ENCODE measurements around the gene POLR1A.

Gene POLR1A

GRCh38 chr2:86065512-86065911 lies 40.2 kb downstream of the POLR1A start:
- no peak for DNase-seq
- Histone ChIP-seq H3K9me3 (ENCODE audit: control insufficient read depth, low read length) (no peaks in the 10 kb centered on the region), H3K4me3 (ENCODE audit: insufficient read depth, low read depth, low read length, poor library complexity, severe bottlenecking) (no peak overlapping the region), H3K27me3 (replicated peaks; ENCODE audit: control insufficient read depth, insufficient read depth, low read length, poor library complexity, severe bottlenecking) (no peaks in the 10 kb centered on the region), H3K36me3 (ENCODE audit: control insufficient read depth, insufficient read depth, low read length) (peaks cover 52% of the 10 kb centered on the region), H3K4me1 (ENCODE audit: control insufficient read depth, insufficient read depth, low read length, poor library complexity, severe bottlenecking) (peaks cover 10% of the 10 kb centered on the region), H3K27ac (ENCODE audit: insufficient read depth, low read length, poor library complexity, severe bottlenecking) (no peak overlapping the region)

GRCh38 chr2:86064006-86064405 lies 41.7 kb downstream of the POLR1A start:
- Histone ChIP-seq H3K27me3 (replicated peaks; ENCODE audit: control insufficient read depth, insufficient read depth, low read length, poor library complexity, severe bottlenecking) (no peaks in the 10 kb centered on the region), H3K4me1 (ENCODE audit: control insufficient read depth, insufficient read depth, low read length, poor library complexity, severe bottlenecking) (peaks cover 10% of the 10 kb centered on the region), H3K36me3 (ENCODE audit: control insufficient read depth, insufficient read depth, low read length) (peaks cover 44% of the 10 kb centered on the region), H3K4me3 (ENCODE audit: insufficient read depth, low read depth, low read length, poor library complexity, severe bottlenecking) (no peak overlapping the region), H3K27ac (ENCODE audit: insufficient read depth, low read length, poor library complexity, severe bottlenecking) (no peak overlapping the region), H3K9me3 (ENCODE audit: control insufficient read depth, low read length) (no peaks in the 10 kb centered on the region)
- DNase-seq, result no peak

- H3K4me1 ChIP-seq (ENCODE audit: control insufficient read depth, insufficient read depth, low read length, poor library complexity, severe bottlenecking), result no peaks in the 10 kb centered on the region
- no peaks in the 10 kb centered on the region for H3K27me3 ChIP-seq (replicated peaks; ENCODE audit: control insufficient read depth, insufficient read depth, low read length, poor library complexity, severe bottlenecking)
- H3K4me3 ChIP-seq (ENCODE audit: insufficient read depth, low read depth, low read length, poor library complexity, severe bottlenecking), result no peak overlapping the region
- H3K27ac ChIP-seq (ENCODE audit: insufficient read depth, low read length, poor library complexity, severe bottlenecking), result no peak overlapping the region
- no peaks in the 10 kb centered on the region for H3K9me3 ChIP-seq (ENCODE audit: control insufficient read depth, low read length)
- DNase-seq, result no peak
- peaks cover 44% of the 10 kb centered on the region for H3K36me3 ChIP-seq (ENCODE audit: control insufficient read depth, insufficient read depth, low read length)
These were observed 43.6 kb downstream of the POLR1A start for GRCh38 chr2:86062043-86062442.

GRCh38 chr2:86056590-86057331 lies 48.9 kb downstream of the POLR1A start:
- H3K27me3 ChIP-seq (replicated peaks; ENCODE audit: control insufficient read depth, insufficient read depth, low read length, poor library complexity, severe bottlenecking), result no peaks in the 10 kb centered on the region
- no peak overlapping the region for H3K27ac ChIP-seq (ENCODE audit: insufficient read depth, low read length, poor library complexity, severe bottlenecking)
- H3K36me3 ChIP-seq (ENCODE audit: control insufficient read depth, insufficient read depth, low read length), result peaks cover 27% of the 10 kb centered on the region
- H3K4me1 ChIP-seq (ENCODE audit: control insufficient read depth, insufficient read depth, low read length, poor library complexity, severe bottlenecking), result no peaks in the 10 kb centered on the region
- H3K9me3 ChIP-seq (ENCODE audit: control insufficient read depth, low read length), result no peaks in the 10 kb centered on the region
- H3K4me3 ChIP-seq (ENCODE audit: insufficient read depth, low read depth, low read length, poor library complexity, severe bottlenecking), result no peak overlapping the region
- DNase-seq, result no peak

- Histone ChIP-seq H3K4me3 (ENCODE audit: insufficient read depth, low read depth, low read length, poor library complexity, severe bottlenecking) (no peak overlapping the region), H3K27me3 (replicated peaks; ENCODE audit: control insufficient read depth, insufficient read depth, low read length, poor library complexity, severe bottlenecking) (no peaks in the 10 kb centered on the region), H3K9me3 (ENCODE audit: control insufficient read depth, low read length) (no peaks in the 10 kb centered on the region), H3K36me3 (ENCODE audit: control insufficient read depth, insufficient read depth, low read length) (peaks cover 27% of the 10 kb centered on the region), H3K4me1 (ENCODE audit: control insufficient read depth, insufficient read depth, low read length, poor library complexity, severe bottlenecking) (no peaks in the 10 kb centered on the region), H3K27ac (ENCODE audit: insufficient read depth, low read length, poor library complexity, severe bottlenecking) (no peak overlapping the region)
- no peak for DNase-seq
These were observed 50.4 kb downstream of the POLR1A start for GRCh38 chr2:86055314-86055713.

GRCh38 chr2:86054535-86055082 lies 51.1 kb downstream of the POLR1A start:
- DNase-seq, result no peak
- H3K4me1 ChIP-seq (ENCODE audit: control insufficient read depth, insufficient read depth, low read length, poor library complexity, severe bottlenecking), result no peaks in the 10 kb centered on the region

GRCh38 chr2:86053166-86053565 lies 52.5 kb downstream of the POLR1A start:
- no peak overlapping the region for H3K4me3 ChIP-seq (ENCODE audit: insufficient read depth, low read depth, low read length, poor library complexity, severe bottlenecking)
- H3K27me3 ChIP-seq (replicated peaks; ENCODE audit: control insufficient read depth, insufficient read depth, low read length, poor library complexity, severe bottlenecking), result no peaks in the 10 kb centered on the region
- H3K4me1 ChIP-seq (ENCODE audit: control insufficient read depth, insufficient read depth, low read length, poor library complexity, severe bottlenecking), result no peaks in the 10 kb centered on the region
- peaks cover 32% of the 10 kb centered on the region for H3K36me3 ChIP-seq (ENCODE audit: control insufficient read depth, insufficient read depth, low read length)
- no peaks in the 10 kb centered on the region for H3K9me3 ChIP-seq (ENCODE audit: control insufficient read depth, low read length)
- DNase-seq, result no peak
- no peak overlapping the region for H3K27ac ChIP-seq (ENCODE audit: insufficient read depth, low read length, poor library complexity, severe bottlenecking)

More at GRCh38 chr2:86054535-86055082, 51.1 kb downstream of the POLR1A start:
- Histone ChIP-seq H3K4me3 (ENCODE audit: insufficient read depth, low read depth, low read length, poor library complexity, severe bottlenecking) (no peak overlapping the region), H3K9me3 (ENCODE audit: control insufficient read depth, low read length) (no peaks in the 10 kb centered on the region), H3K27ac (ENCODE audit: insufficient read depth, low read length, poor library complexity, severe bottlenecking) (no peak overlapping the region), H3K27me3 (replicated peaks; ENCODE audit: control insufficient read depth, insufficient read depth, low read length, poor library complexity, severe bottlenecking) (no peaks in the 10 kb centered on the region), H3K36me3 (ENCODE audit: control insufficient read depth, insufficient read depth, low read length) (peaks cover 22% of the 10 kb centered on the region)

- H3K27ac ChIP-seq (ENCODE audit: insufficient read depth, low read length, poor library complexity, severe bottlenecking), result no peak overlapping the region
- no peak overlapping the region for H3K4me3 ChIP-seq (ENCODE audit: insufficient read depth, low read depth, low read length, poor library complexity, severe bottlenecking)
- H3K4me1 ChIP-seq (ENCODE audit: control insufficient read depth, insufficient read depth, low read length, poor library complexity, severe bottlenecking), result no peaks in the 10 kb centered on the region
- H3K36me3 ChIP-seq (ENCODE audit: control insufficient read depth, insufficient read depth, low read length), result peaks cover 37% of the 10 kb centered on the region
- no peak for DNase-seq
- H3K27me3 ChIP-seq (replicated peaks; ENCODE audit: control insufficient read depth, insufficient read depth, low read length, poor library complexity, severe bottlenecking), result no peaks in the 10 kb centered on the region
- no peaks in the 10 kb centered on the region for H3K9me3 ChIP-seq (ENCODE audit: control insufficient read depth, low read length)
These were observed 53.0 kb downstream of the POLR1A start for GRCh38 chr2:86052676-86053075.

GRCh38 chr2:86052265-86052664 lies 53.4 kb downstream of the POLR1A start:
- peaks cover 41% of the 10 kb centered on the region for H3K36me3 ChIP-seq (ENCODE audit: control insufficient read depth, insufficient read depth, low read length)
- no peaks in the 10 kb centered on the region for H3K4me1 ChIP-seq (ENCODE audit: control insufficient read depth, insufficient read depth, low read length, poor library complexity, severe bottlenecking)
- no peaks in the 10 kb centered on the region for H3K27me3 ChIP-seq (replicated peaks; ENCODE audit: control insufficient read depth, insufficient read depth, low read length, poor library complexity, severe bottlenecking)
- no peaks in the 10 kb centered on the region for H3K9me3 ChIP-seq (ENCODE audit: control insufficient read depth, low read length)
- H3K4me3 ChIP-seq (ENCODE audit: insufficient read depth, low read depth, low read length, poor library complexity, severe bottlenecking), result no peak overlapping the region
- no peak overlapping the region for H3K27ac ChIP-seq (ENCODE audit: insufficient read depth, low read length, poor library complexity, severe bottlenecking)
- no peak for DNase-seq

- H3K36me3 ChIP-seq (ENCODE audit: control insufficient read depth, insufficient read depth, low read length), result peaks cover 56% of the 10 kb centered on the region
These were observed 55.4 kb downstream of the POLR1A start for GRCh38 chr2:86050301-86050700.

More at GRCh38 chr2:86050301-86050700, 55.4 kb downstream of the POLR1A start:
- H3K9me3 ChIP-seq (ENCODE audit: control insufficient read depth, low read length), result no peaks in the 10 kb centered on the region
- H3K4me3 ChIP-seq (ENCODE audit: insufficient read depth, low read depth, low read length, poor library complexity, severe bottlenecking), result no peak overlapping the region
- H3K27ac ChIP-seq (ENCODE audit: insufficient read depth, low read length, poor library complexity, severe bottlenecking), result no peak overlapping the region
- no peak for DNase-seq
- H3K27me3 ChIP-seq (replicated peaks; ENCODE audit: control insufficient read depth, insufficient read depth, low read length, poor library complexity, severe bottlenecking), result no peaks in the 10 kb centered on the region
- H3K4me1 ChIP-seq (ENCODE audit: control insufficient read depth, insufficient read depth, low read length, poor library complexity, severe bottlenecking), result no peaks in the 10 kb centered on the region

Data from effector memory CD4-positive, alpha-beta T cell (primary cell).